Femur (tissue), 1 donor: ENCODE measurements around the gene SLC25A33.
A peak's percentile ranks its signal among the peaks of the same experiment; 100 is the strongest.

Experiments
- DNase-seq: peaks from one replicate; pipeline ENCODE4 v3.0.0-alpha.2; 2017

Gene SLC25A33

DNA sequence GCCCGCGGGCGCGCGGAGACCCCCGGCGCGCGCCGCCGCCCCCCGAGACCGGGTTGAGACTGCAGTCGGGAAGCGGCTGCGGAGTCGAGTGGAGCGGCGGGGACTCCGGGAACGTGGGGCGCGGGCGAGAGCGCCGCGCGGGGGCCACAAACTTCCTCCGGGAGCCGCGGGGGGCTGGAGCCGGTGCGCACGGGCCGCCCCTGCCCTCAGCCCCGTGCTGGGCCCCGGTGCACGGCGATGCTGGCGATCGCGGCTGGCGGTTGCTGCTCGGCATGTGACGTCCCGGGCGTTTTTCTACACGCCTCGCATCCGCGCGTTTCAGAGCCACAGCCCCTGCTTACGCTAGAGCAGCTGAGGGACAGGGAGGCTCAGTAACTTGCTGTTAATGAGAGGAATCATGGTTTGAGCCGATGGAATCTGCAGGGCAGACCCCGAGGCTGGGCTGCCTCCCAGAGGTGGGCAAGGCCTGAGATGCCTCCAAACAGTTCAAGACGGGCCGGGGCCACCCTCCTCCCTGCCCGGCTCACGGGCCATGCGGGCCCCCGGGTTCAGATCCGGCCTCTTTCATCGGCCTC is 50.0 kb downstream of the SLC25A33 start:
- no peak for DNase-seq

GRCh38 chr1:9589719-9590157 is 50.5 kb downstream of the SLC25A33 start:
- DNase-seq, result no peak

GRCh38 chr1:9590201-9590600 is 50.9 kb downstream of the SLC25A33 start:
- no peak for DNase-seq

GRCh38 chr1:9590945-9591668 is 51.8 kb downstream of the SLC25A33 start:
- no peak for DNase-seq

GRCh38 chr1:9591669-9592509 is 52.6 kb downstream of the SLC25A33 start:
- peak; percentile 61 for DNase-seq

- DNase-seq, result no peak
Measured at GRCh38 chr1:9592510-9593075, 53.3 kb downstream of the SLC25A33 start.

DNA sequence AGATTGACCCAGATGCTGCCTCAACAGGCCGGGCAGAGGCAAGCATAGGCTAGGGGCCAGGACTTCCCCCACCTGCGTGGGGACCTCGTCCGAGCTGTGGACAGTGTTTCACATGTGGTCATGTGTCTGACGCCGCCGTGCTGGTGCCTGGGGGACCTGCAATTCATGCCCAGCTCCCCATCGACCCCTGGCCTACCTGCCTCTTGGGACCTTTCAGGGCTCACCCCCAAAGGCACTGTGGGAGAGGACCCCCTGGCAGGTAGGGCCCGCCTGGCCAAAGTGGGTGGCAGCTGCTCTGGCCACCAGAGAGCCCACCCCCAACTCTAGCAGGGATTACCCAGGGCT is 53.9 kb downstream of the SLC25A33 start:
- DNase-seq, result no peak

GRCh38 chr1:9593492-9594465 is 54.5 kb downstream of the SLC25A33 start:
- DNase-seq, result peak; percentile 84

- DNase-seq, result no peak
Measured at GRCh38 chr1:9594471-9595155, 55.3 kb downstream of the SLC25A33 start.

GRCh38 chr1:9595156-9595967 is 56.1 kb downstream of the SLC25A33 start:
- no peak for DNase-seq

DNA sequence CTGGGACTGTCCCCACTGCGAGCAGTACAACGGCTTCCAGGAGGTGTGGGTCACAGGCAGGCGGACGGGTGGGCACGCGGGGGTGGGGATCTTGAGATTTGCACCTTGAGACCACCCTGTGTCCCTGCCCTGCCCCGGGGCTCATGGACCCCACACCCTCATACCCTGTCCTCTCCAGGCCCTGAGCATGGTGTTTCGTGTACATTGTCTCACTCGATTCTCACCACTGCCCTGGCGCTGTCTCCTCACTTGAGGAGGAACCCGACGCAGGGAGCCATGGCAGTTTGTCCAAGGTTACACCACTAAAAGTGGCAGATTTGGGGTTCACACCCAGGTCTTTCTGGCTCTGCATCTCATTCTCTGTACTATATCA is 56.7 kb downstream of the SLC25A33 start:
- no peak for DNase-seq

- DNase-seq, result no peak
Measured at GRCh38 chr1:9596415-9597123, 57.3 kb downstream of the SLC25A33 start.

GRCh38 chr1:9597361-9598315 is 58.4 kb downstream of the SLC25A33 start:
- DNase-seq, result no peak

DNA sequence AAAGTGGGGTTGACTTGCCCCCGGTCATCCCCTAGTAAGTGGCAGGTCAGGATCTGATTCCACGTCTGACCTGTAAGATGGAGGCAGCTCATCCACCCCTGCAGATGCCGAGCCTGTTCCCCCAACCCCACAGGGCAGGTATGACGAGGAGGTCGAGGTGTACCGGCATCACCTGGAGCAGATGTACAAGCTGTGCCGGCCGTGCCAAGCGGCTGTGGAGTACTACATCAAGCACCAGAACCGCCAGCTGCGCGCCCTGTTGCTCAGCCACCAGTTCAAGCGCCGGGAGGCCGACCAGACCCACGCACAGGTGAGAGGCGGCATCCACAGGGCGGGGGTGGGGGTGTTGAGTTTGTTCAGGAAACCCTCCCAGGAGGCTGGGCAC is 59.0 kb downstream of the SLC25A33 start:
- DNase-seq, result no peak

DNA sequence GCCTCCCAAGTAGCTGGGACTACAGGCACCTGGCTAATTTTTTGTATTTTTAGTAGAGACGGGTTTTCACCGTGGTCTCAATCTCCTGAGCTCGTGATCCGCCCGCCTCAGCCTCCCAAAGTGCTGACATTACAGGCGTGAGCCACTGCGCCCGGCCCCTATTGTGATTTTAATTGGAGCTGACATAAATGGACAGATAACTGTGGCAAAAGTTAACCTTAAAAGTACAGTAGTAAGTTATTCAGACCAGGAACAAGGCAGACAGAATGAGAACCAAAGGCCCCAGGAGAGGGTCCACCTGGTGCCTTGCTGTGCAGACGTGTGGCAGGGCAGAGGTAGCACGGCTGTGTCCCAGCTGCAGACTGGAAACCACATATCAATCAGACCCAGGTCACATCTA is 60.5 kb downstream of the SLC25A33 start:
- no peak for DNase-seq

GRCh38 chr1:9600861-9601834 is 61.9 kb downstream of the SLC25A33 start:
- no peak for DNase-seq

- no peak for DNase-seq
Measured at GRCh38 chr1:9601942-9602793, 62.9 kb downstream of the SLC25A33 start.
